Activated CD4-positive, alpha-beta memory T cell treated with anti-CD3 and anti-CD28 coated beads, Interleukin-2, amount 10 ng/mL, durations not matched to agents 7 days and 5 days (primary cell): ENCODE measurements around the gene OR56A5. TPM values are rescaled to one million over a fixed set of nuclear protein-coding genes. Genes with fewer than 3 reads are reported as not detected.
"Not testable (repeated sequence)": the region's sequence is repeated elsewhere in the genome, so short reads cannot be mapped to it uniquely, and the experiment has no call there.

Experiments used
- CTCF ChIA-PET: fragments of 350-600 bp; sonication (Branson Sonifier 250); formaldehyde crosslinking; loops from one replicate; lab custom pipeline; 2021; ENCODE audit warnings: antibody characterized with exemption, inconsistent platforms; lab: Charles Lee
- POLR2A ChIA-PET: fragments of 350-600 bp; sonication (Branson Sonifier 250); formaldehyde crosslinking; loops from one replicate; lab custom pipeline; 2021; ENCODE audit warnings: antibody characterized with exemption; lab: Charles Lee
- DNase-seq: peaks from one replicate; pipeline ENCODE4 v3.0.0-alpha.2; 2020
- H3K27ac Mint-ChIP-seq: one replicate; pipeline ENCODE4 v1.8.0; 2021; ENCODE audit warnings: mild to moderate bottlenecking, mixed read lengths
- H3K27me3 Mint-ChIP-seq: one replicate; pipeline ENCODE4 v1.8.0; 2021; ENCODE audit warnings: mixed read lengths
- H3K36me3 Mint-ChIP-seq: one replicate; pipeline ENCODE4 v1.8.0; 2021; ENCODE audit warnings: low read depth, mixed read lengths
- H3K4me1 Mint-ChIP-seq: one replicate; pipeline ENCODE4 v1.8.0; 2021; ENCODE audit warnings: mixed read lengths
- H3K4me3 Mint-ChIP-seq: one replicate; pipeline ENCODE4 v1.8.0; 2021; ENCODE audit warnings: mild to moderate bottlenecking, mixed read lengths
- H3K9me3 Mint-ChIP-seq: one replicate; pipeline ENCODE4 v1.8.0; 2021; ENCODE audit warnings: mixed read lengths
- total RNA-seq, 2 experiments: library from RNA; stranded (reverse); gene quantifications; one replicate each; pipeline ENCODE4 v1.2.3, GENCODE V29; 2021

The OR56A5 gene
- total RNA-seq, 2 experiments from 2014 or later = not detected

- ChIA-PET CTCF (no interaction called here), POLR2A (no interaction called here)
- H3K4me1 Mint-ChIP-seq = no peaks in the 10 kb centered on the region
- no peak overlapping the region for H3K27ac Mint-ChIP-seq
- no peak overlapping the region for H3K4me3 Mint-ChIP-seq
- H3K9me3 Mint-ChIP-seq = peaks cover 7% of the 10 kb centered on the region
- H3K27me3 Mint-ChIP-seq = no peaks in the 10 kb centered on the region
- DNase-seq = no peak
- H3K36me3 Mint-ChIP-seq = no peaks in the 10 kb centered on the region
Observed at GRCh38 chr11:5967708-5968107, 586 bp downstream of the OR56A5 start.

DNA sequence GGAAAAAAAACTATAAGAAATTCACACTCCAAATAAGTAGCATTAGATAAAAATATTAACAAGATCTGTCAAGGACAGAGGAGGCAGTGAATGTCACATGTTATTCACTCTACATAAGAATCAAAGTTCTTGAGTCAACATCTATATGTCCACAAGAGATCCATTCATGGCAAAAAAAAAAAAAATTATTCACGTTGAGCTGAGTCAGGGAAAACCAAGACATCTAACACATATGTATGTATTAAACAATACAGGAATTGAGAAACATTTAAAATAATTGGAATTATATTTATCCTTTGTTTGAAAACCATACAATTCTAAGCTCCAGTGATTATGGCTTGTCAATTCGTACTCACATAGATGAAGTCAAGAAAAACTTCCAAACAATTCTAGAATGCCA lies 1.3 kb downstream of the OR56A5 start:
- DNase-seq = no peak
- Mint-ChIP-seq H3K27me3 (no peaks in the 10 kb centered on the region), H3K36me3 (no peaks in the 10 kb centered on the region), H3K4me1 (no peaks in the 10 kb centered on the region), H3K27ac (no peak overlapping the region), H3K9me3 (peaks cover 9% of the 10 kb centered on the region), H3K4me3 (no peak overlapping the region)
- POLR2A ChIA-PET = no interaction called here
- CTCF ChIA-PET = no interaction called here

DNA sequence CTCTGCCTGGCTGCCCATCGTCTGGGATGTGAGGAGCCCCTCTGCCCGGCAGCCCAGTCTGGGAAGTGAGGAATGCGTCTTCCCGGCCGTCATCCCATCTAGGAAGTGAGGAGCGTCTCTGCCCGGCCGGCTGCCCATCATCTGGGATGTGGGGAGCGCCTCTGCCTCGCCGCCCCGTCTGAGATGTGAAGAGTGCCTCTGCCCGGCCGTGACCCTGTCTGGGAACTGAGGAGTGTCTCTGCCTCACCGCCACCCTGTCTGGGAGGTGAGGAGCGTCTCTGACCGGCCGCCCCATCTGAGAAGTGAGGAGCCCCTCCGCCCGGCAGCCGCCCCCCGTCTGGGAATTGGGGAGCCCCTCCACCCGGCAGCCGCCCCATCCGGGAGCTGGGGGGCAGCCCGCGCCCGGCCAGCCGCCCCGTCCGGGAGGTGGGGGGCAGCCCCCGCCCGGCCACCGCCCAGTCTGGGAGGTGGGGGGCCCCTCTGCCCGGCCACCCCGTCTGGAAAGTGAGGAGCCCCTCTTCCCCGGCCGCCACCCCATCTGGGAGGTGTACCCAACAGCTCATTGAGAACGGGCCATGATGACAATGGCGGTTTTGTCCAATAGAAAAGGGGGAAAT lies 7.5 kb downstream of the OR56A5 start:
- POLR2A ChIA-PET, H3K27me3 Mint-ChIP-seq, CTCF ChIA-PET, H3K4me3 Mint-ChIP-seq, H3K27ac Mint-ChIP-seq, DNase-seq, H3K4me1 Mint-ChIP-seq, H3K36me3 Mint-ChIP-seq: not testable (repeated sequence)
- peaks cover 11% of the 10 kb centered on the region for H3K9me3 Mint-ChIP-seq

GRCh38 chr11:5955586-5955985 lies 12.7 kb downstream of the OR56A5 start:
- POLR2A ChIA-PET = no interaction called here
- no peaks in the 10 kb centered on the region for H3K4me1 Mint-ChIP-seq

DNA sequence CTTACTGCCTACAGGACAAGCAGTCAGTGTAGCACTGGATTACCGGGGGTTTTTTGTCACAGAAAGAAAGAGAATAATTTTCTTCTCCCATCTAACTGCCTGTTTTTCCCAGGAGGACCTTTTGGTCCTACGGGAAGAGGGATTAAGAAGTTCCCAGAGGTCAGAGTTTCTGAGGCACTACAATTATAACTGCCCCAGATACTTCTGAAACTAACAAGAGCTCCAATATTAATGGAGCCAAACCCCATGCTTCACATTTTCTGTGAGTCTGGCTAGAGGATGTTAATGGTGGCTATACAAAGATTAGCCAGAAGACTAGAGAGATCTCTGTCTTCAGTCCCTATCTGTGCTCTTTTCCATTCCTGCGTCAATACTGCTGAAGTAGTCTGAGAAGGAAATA lies 26.3 kb downstream of the OR56A5 start, which contains the start of gene OR56A3:
OR56A3 (plus strand) TSS at position 301 of the 400 bp plus-strand sequence. CDS start 5,096 bp downstream, outside the sequence.
- DNase-seq = no peak
- Mint-ChIP-seq H3K27me3 (peaks cover 1% of the 10 kb centered on the region), H3K9me3 (peaks cover 5% of the 10 kb centered on the region), H3K36me3 (no peaks in the 10 kb centered on the region), H3K27ac (no peak within 1 kb of the TSS), H3K4me1 (no peaks in the 10 kb centered on the region), H3K4me3 (no peak within 1 kb of the TSS)
- ChIA-PET POLR2A (no interaction called here), CTCF (no interaction called here)

More at GRCh38 chr11:5955586-5955985, 12.7 kb downstream of the OR56A5 start:
- DNase-seq = no peak
- Mint-ChIP-seq H3K4me3 (no peak overlapping the region), H3K9me3 (no peaks in the 10 kb centered on the region), H3K36me3 (no peaks in the 10 kb centered on the region), H3K27me3 (peaks cover 1% of the 10 kb centered on the region), H3K27ac (no peak overlapping the region)
- CTCF ChIA-PET = no interaction called here

GRCh38 chr11:5940748-5941147 lies 27.5 kb downstream of the OR56A5 start:
- Mint-ChIP-seq H3K27me3 (peaks cover 1% of the 10 kb centered on the region), H3K4me1 (no peaks in the 10 kb centered on the region), H3K4me3 (no peak overlapping the region), H3K27ac (no peak overlapping the region), H3K9me3 (peaks cover 7% of the 10 kb centered on the region), H3K36me3 (no peaks in the 10 kb centered on the region)
- ChIA-PET POLR2A (no interaction called here), CTCF (no interaction called here)
- no peak for DNase-seq

GRCh38 chr11:5938603-5938965 lies 29.7 kb downstream of the OR56A5 start:
- no peak overlapping the region for H3K4me3 Mint-ChIP-seq
- ChIA-PET CTCF (no interaction called here), POLR2A (no interaction called here)
- no peaks in the 10 kb centered on the region for H3K4me1 Mint-ChIP-seq
- H3K27ac Mint-ChIP-seq = no peak overlapping the region
- peaks cover 9% of the 10 kb centered on the region for H3K9me3 Mint-ChIP-seq
- peaks cover 1% of the 10 kb centered on the region for H3K27me3 Mint-ChIP-seq
- DNase-seq = no peak
- no peaks in the 10 kb centered on the region for H3K36me3 Mint-ChIP-seq

DNA sequence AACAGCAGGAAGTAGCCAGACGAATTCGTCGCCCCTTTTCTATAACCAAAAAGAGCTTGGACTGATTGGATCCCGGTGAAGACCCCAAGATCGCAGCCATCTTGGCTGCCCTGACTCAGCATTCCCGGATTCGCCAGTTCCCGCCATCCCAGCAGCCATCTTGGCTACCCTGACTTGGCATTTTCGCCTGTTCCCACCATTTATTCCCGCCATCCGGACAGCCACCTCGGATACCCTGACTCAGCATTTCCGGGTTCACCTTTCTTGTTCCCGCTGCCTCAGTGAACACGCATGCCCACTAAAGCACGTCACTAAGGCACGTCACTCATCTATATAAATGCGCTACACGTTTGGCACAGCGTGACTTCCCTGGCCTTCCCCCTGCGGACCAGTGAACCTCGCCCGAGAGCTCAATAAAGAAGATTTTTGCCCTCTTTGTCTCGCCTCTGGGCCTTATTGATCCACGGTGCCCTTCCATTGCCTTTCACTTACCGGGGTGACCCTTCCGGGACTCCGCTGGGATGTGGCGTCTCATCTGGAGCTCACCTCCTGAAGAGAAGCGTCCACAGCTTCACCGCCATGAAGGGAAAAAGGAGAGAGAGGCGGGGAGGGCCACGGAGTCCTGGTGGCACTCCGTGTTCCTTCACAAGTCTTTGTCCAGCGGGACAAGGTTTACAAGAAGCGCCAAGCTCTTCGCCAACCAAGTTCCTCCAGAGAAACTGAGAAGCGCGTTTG lies 30.3 kb downstream of the OR56A5 start:
- CTCF ChIA-PET = no interaction called here
- POLR2A ChIA-PET = no interaction called here
- H3K4me3 Mint-ChIP-seq = no peak overlapping the region

DNA sequence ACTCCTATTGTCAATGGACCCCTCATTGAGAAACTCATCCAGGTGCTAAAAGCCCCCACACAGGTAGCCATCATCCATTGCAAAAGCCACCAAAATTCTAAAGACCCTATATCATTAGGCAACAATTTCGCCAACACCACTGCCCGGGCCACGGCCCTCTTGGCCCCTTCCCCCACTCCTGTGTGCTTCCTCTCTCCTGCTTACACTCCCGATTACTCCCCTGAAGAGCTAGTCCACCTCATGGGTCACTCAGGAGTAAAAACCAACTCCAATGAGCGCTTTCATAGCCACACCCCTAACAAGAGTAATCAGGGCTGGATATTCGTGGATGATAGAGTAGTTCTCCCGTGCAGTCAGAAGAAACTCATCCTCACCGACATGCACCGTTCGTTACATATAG lies 35.2 kb downstream of the OR56A5 start:
- Mint-ChIP-seq H3K36me3 (no peaks in the 10 kb centered on the region), H3K9me3 (peaks cover 29% of the 10 kb centered on the region), H3K4me1 (no peaks in the 10 kb centered on the region), H3K27me3 (no peaks in the 10 kb centered on the region), H3K27ac (no peak overlapping the region), H3K4me3 (no peak overlapping the region)
- no peak for DNase-seq
- ChIA-PET CTCF (no interaction called here), POLR2A (no interaction called here)

More for the DNA sequence above, 30.3 kb downstream of the OR56A5 start:
- Mint-ChIP-seq H3K9me3 (peaks cover 11% of the 10 kb centered on the region), H3K4me1 (no peaks in the 10 kb centered on the region), H3K36me3 (no peaks in the 10 kb centered on the region), H3K27me3 (peaks cover 1% of the 10 kb centered on the region), H3K27ac (no peak overlapping the region)
- DNase-seq = no peak

GRCh38 chr11:5932671-5933070 lies 35.6 kb downstream of the OR56A5 start:
- Mint-ChIP-seq H3K4me3 (no peak overlapping the region), H3K27me3 (no peaks in the 10 kb centered on the region), H3K4me1 (no peaks in the 10 kb centered on the region), H3K9me3 (peaks cover 27% of the 10 kb centered on the region), H3K36me3 (no peaks in the 10 kb centered on the region), H3K27ac (no peak overlapping the region)
- no peak for DNase-seq
- POLR2A ChIA-PET = no interaction called here
- CTCF ChIA-PET = no interaction called here

GRCh38 chr11:5931061-5931460 lies 37.2 kb downstream of the OR56A5 start:
- DNase-seq = no peak
- H3K27me3 Mint-ChIP-seq = no peaks in the 10 kb centered on the region
- no peaks in the 10 kb centered on the region for H3K36me3 Mint-ChIP-seq
- H3K4me1 Mint-ChIP-seq = no peaks in the 10 kb centered on the region
- ChIA-PET POLR2A (no interaction called here), CTCF (no interaction called here)
- H3K4me3 Mint-ChIP-seq = no peak overlapping the region
- no peak overlapping the region for H3K27ac Mint-ChIP-seq
- peaks cover 25% of the 10 kb centered on the region for H3K9me3 Mint-ChIP-seq

GRCh38 chr11:5930614-5931013 lies 37.7 kb downstream of the OR56A5 start:
- ChIA-PET POLR2A (no interaction called here), CTCF (no interaction called here)
- H3K27me3 Mint-ChIP-seq = no peaks in the 10 kb centered on the region
- H3K4me1 Mint-ChIP-seq = no peaks in the 10 kb centered on the region
- no peak overlapping the region for H3K4me3 Mint-ChIP-seq
- peaks cover 22% of the 10 kb centered on the region for H3K9me3 Mint-ChIP-seq
- H3K36me3 Mint-ChIP-seq = no peaks in the 10 kb centered on the region
- no peak for DNase-seq
- H3K27ac Mint-ChIP-seq = no peak overlapping the region

- ChIA-PET POLR2A (no interaction called here), CTCF (no interaction called here)
- Mint-ChIP-seq H3K4me3 (no peak overlapping the region), H3K4me1 (no peaks in the 10 kb centered on the region), H3K9me3 (peaks cover 22% of the 10 kb centered on the region), H3K36me3 (no peaks in the 10 kb centered on the region), H3K27ac (no peak overlapping the region), H3K27me3 (no peaks in the 10 kb centered on the region)
- DNase-seq = no peak
Observed at GRCh38 chr11:5929571-5930368, 38.5 kb downstream of the OR56A5 start.
